HepG2 (cell line): Measurements from ENCODE around the gene RAB29. TPM values are rescaled to one million over a fixed set of nuclear protein-coding genes. Genes with fewer than 3 reads are reported as not detected.
"Not testable (repeated sequence)": the region's sequence is repeated elsewhere in the genome, so short reads cannot be mapped to it uniquely, and the experiment has no call there.

ENCODE experiments used
- ATAC-seq: fragments of 200-7000 bp; cut with Tn5 transposase; 3 replicates; pipeline ENCODE4 v1.9.1; 2020; ENCODE audit warnings: mild to moderate bottlenecking, moderate library complexity
- BruUV-seq: library from RNA; stranded (reverse); fragments of 400-500 nt; replicated peaks from 2 replicates; lab custom pipeline; 2021; lab: Mats Ljungman, UMichigan
- CTCF ChIA-PET: fragments of 300-600 bp; formaldehyde crosslinking; extraction: SDS; loops from one replicate; lab custom pipeline; 2021; ENCODE audit warnings: low total read pairs, inconsistent platforms, low intra/inter-chr PET ratio; lab: Yijun Ruan, JAX
- POLR2A ChIA-PET: fragments of 350-600 bp; sonication (Branson Sonifier 250); formaldehyde crosslinking; loops from one replicate; lab custom pipeline; 2020; ENCODE audit warnings: antibody characterized with exemption, inconsistent platforms; lab: Yijun Ruan, JAX
- DNase-seq: peaks from one replicate; pipeline ENCODE4 v3.0.0-alpha.2; 2015; ENCODE audit warnings: low spot score
- FAIRE-seq: peaks from 3 replicates; lab custom pipeline; 2011; peaks lifted over from hg19 to GRCh38; lab: Jason Lieb, UNC
- H2AFZ ChIP-seq: one replicate; pipeline ENCODE4 v1.6.1; 2011; ENCODE audit warnings: low read length, inconsistent platforms
- H3K27ac ChIP-seq: fragments of 300-600 bp; 3 replicates; pipeline ENCODE4 v1.8.0; 2011; ENCODE audit warnings: mixed run types, mild to moderate bottlenecking, mixed read lengths, low read length, inconsistent platforms; ENCODE audit not compliant: insufficient read depth; ENCODE audit errors: extremely low read length
- H3K27me3 ChIP-seq, 2 experiments: fragments of 200-600 bp in 1 of 2; 2 replicates in 1 of 2; 3 replicates in 1 of 2; pipeline versions ENCODE4 v1.6.0 to v1.8.0; 2011; ENCODE audit warnings: low read length in 2 of 2, mild to moderate bottlenecking in 2 of 2, moderate library complexity in 2 of 2, inconsistent platforms in 1 of 2; ENCODE audit not compliant: insufficient read depth in 2 of 2, control insufficient read depth in 1 of 2
- H3K36me3 ChIP-seq, 2 experiments: fragments of 200-600 bp in 1 of 2; replicated peaks in 1 of 2; 2 replicates in 1 of 2; 3 replicates in 1 of 2; pipeline versions ENCODE4 v1.5.1 to v1.8.0; 2011; ENCODE audit warnings: low read length in 2 of 2, inconsistent platforms in 1 of 2; ENCODE audit not compliant: insufficient read depth in 2 of 2, control insufficient read depth in 1 of 2
- H3K4me1 ChIP-seq: 2 replicates; pipeline ENCODE4 v1.5.1; 2012; ENCODE audit warnings: low read length, inconsistent platforms; ENCODE audit not compliant: insufficient read depth
- H3K4me2 ChIP-seq: 2 replicates; pipeline ENCODE4 v1.6.0; 2011; ENCODE audit warnings: low read depth, low read length, inconsistent platforms
- H3K4me3 ChIP-seq, 3 experiments: fragments of 200-600 bp in 1 of 3; sonication (generic), shearing (Covaris generic) in 1 of 3; replicated peaks in 1 of 3; 2 replicates each; pipeline ENCODE4 v1.5.1; 2011 to 2016; ENCODE audit warnings: low read length in 3 of 3, inconsistent platforms in 2 of 3, low read depth in 2 of 3, mild to moderate bottlenecking in 2 of 3, control low read depth in 1 of 3, mixed read lengths in 1 of 3; ENCODE audit not compliant: insufficient read depth in 1 of 3
- H3K79me2 ChIP-seq: one replicate; pipeline ENCODE4 v1.6.1; 2011; ENCODE audit warnings: low read length, inconsistent platforms; ENCODE audit not compliant: insufficient read depth
- H3K9ac ChIP-seq: 2 replicates; pipeline ENCODE4 v1.6.0; 2011; ENCODE audit warnings: mild to moderate bottlenecking, low read depth, low read length, inconsistent platforms; ENCODE audit not compliant: insufficient read depth
- H3K9me3 ChIP-seq: 2 replicates; pipeline ENCODE4 v1.5.1; 2012; ENCODE audit warnings: mild to moderate bottlenecking, low read length
- H4K20me1 ChIP-seq: 2 replicates; pipeline ENCODE4 v1.6.0; 2011; ENCODE audit warnings: inconsistent platforms, mild to moderate bottlenecking, low read length, moderate library complexity; ENCODE audit not compliant: insufficient read depth
- CTCF ChIP-seq: sonication (generic); formaldehyde crosslinking; IDR thresholded peaks from 2 replicates; pipeline ENCODE4 v1.5.0; 2020; ENCODE audit warnings: mild to moderate bottlenecking, missing genetic modification reagents, moderate library complexity
- KAT8 ChIP-seq: IDR thresholded peaks from 2 replicates; pipeline ENCODE4 v1.6.1; 2016; ENCODE audit warnings: missing genetic modification reagents, missing compliant biosample characterization
- WGBS: methylation state at CpG from one replicate; pipeline ENCODE4 v1.1.6; 2017; ENCODE audit warnings: low lambda C conversion rate; 5-methylcytosine and 5-hydroxymethylcytosine counted together
- in situ Hi-C: cut with HindIII; loops from 2 replicates; pipeline ENCODE4 v1.10.0; 2017; ENCODE audit warnings: low pct_unique_long_range_greater_than_20kb; ENCODE audit not compliant: extremely low pct_ligation_motif_present
- intact Hi-C: fragments of 100-400 bp; cut with micrococcal nuclease; formaldehyde crosslinking; loops from one replicate; pipeline ENCODE4 v1.10.0; 2022; ENCODE audit not compliant: unreplicated experiment
- polyA plus RNA-seq, 8 experiments: library from polyadenylated mRNA; depleted of rRNA in 3 of 8; stranded (reverse) in 7 of 8; unstranded in 1 of 8; fragments of >200 nt; fragmentation: Illumina TruSeq in 4 of 8; extraction: Trizol in 4 of 8; gene quantifications; 2 replicates each; pipeline versions ENCODE4 v1.2.1 to v1.2.3, GENCODE V29; 2011 to 2016; ENCODE audit warnings: low read depth in 4 of 8, missing spikeins in 1 of 8, mixed read lengths in 1 of 8; ENCODE audit not compliant: insufficient read depth in 1 of 8
- total RNA-seq, 5 experiments: library from RNA; depleted of rRNA; stranded (reverse); fragments of >200 nt; fragmentation: Illumina TruSeq; extraction: Trizol; gene quantifications; 2 replicates each; pipeline ENCODE4 v1.2.3, GENCODE V29; 2016; ENCODE audit warnings: low read depth in 1 of 5

The RAB29 gene
- total and polyA plus RNA-seq, 2 of the 13 experiments (the other 11 are each of a cell fraction or from before 2014, with no cell fraction given) = 8.7 to 10.1 TPM

GRCh38 chr1:205824180-205824579 lies 48.9 kb upstream of the RAB29 start:
- POLR2A ChIA-PET = no interaction called here
- intact Hi-C loops = no loop called here
- Histone ChIP-seq H3K79me2 (no peaks in the 10 kb centered on the region), H3K4me2 (no peak overlapping the region)
- DNase-seq = no peak
- TF ChIP-seq KAT8 (CRISPR knock-in tag) (no peak), CTCF (CRISPR knock-in tag) (peak; percentile 12; the same call in 1 of the 2 replicates)
- TF ChIP-seq, all 625 proteins: peak for 1
- H3K4me1 ChIP-seq = no peaks in the 10 kb centered on the region
- H4K20me1 ChIP-seq = no peaks in the 10 kb centered on the region
- no peak overlapping the region for H3K9ac ChIP-seq
- no peaks in the 10 kb centered on the region for H3K9me3 ChIP-seq
- H3K27me3 ChIP-seq = peaks cover 0 to 17% of the 10 kb centered on the region in 2 experiments; a peak in 2 of 5 replicates
- 100% methylated on average over 1 of the region's 5 CpGs for WGBS
- no peak overlapping the region for H3K4me3 ChIP-seq
- no peaks in the 10 kb centered on the region for H3K36me3 ChIP-seq
- ATAC-seq (no peak), FAIRE-seq (no peak)
- in situ Hi-C loops = no loop called here
- CTCF ChIA-PET = no interaction called here
- H2AFZ ChIP-seq = no peak overlapping the region
- H3K27ac ChIP-seq = no peak overlapping the region
- no TSS peak for BruUV-seq

GRCh38 chr1:205823260-205823659 lies 48.0 kb upstream of the RAB29 start:
- H3K4me2 ChIP-seq, in situ Hi-C loops, H3K9me3 ChIP-seq, FAIRE-seq, CTCF ChIA-PET, BruUV-seq, DNase-seq, H3K36me3 ChIP-seq, H3K4me3 ChIP-seq, H3K79me2 ChIP-seq, H3K4me1 ChIP-seq, H3K27ac ChIP-seq, POLR2A ChIA-PET, ATAC-seq, intact Hi-C loops, H4K20me1 ChIP-seq, H3K9ac ChIP-seq, H2AFZ ChIP-seq: not testable (repeated sequence)
- peaks cover 0 to 14% of the 10 kb centered on the region in 2 experiments; a peak in 2 of 5 replicates for H3K27me3 ChIP-seq
- 26% methylated on average over 2 of the region's 2 CpGs for WGBS
